Gastrocnemius medialis (tissue), 4 donors: Measurements from ENCODE around the gene AP5S1.

ENCODE experiments used
- POLR2A ChIP-seq, 2 donors: fragments of 450-650 bp; IDR thresholded peaks; one replicate each; pipeline ENCODE4 v1.6.1; 2017; ENCODE audit warnings: antibody characterized with exemption in 2 of 2, mild to moderate bottlenecking in 2 of 2, moderate library complexity in 2 of 2
- TF ChIP-seq, protein P1 (sequence below), 5 experiments: fragments of 450-650 bp in 3 of 5; fragments of 200-600 bp in 2 of 5; sonication (generic) in 2 of 5; IDR thresholded peaks in 4 of 5; conservative IDR thresholded peaks in 1 of 5; 1 replicate in 4 of 5; 2 replicates in 1 of 5; pipeline ENCODE4 v1.5.1; 2016 to 2019; ENCODE audit warnings: antibody characterized with exemption in 5 of 5, mild to moderate bottlenecking in 3 of 5, moderate library complexity in 3 of 5

DNA sequence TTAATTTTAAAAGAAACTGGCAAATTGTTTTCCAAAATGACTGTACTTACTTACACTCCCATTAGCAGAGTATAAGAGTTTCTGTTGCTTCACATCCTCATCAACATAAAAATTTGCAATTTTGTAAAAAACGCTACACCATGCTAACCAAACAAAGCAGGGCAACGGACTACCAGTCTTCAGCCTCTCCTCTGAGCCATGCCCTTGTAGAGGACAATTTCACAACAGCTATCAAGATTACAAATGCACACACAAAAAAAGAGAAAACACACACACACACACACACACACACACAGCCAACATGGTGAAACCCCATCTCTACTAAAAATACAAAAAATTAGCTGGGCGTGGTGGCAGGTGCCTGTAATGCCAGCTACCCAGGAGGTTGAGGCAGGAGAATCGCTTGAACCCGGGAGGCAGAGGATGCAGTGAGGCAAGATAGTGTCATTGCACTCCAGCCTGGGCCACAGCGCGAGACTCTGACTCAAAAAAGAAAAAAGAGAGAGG lies 48.7 kb upstream of the AP5S1 start:
- TF ChIP-seq, protein P1, sequence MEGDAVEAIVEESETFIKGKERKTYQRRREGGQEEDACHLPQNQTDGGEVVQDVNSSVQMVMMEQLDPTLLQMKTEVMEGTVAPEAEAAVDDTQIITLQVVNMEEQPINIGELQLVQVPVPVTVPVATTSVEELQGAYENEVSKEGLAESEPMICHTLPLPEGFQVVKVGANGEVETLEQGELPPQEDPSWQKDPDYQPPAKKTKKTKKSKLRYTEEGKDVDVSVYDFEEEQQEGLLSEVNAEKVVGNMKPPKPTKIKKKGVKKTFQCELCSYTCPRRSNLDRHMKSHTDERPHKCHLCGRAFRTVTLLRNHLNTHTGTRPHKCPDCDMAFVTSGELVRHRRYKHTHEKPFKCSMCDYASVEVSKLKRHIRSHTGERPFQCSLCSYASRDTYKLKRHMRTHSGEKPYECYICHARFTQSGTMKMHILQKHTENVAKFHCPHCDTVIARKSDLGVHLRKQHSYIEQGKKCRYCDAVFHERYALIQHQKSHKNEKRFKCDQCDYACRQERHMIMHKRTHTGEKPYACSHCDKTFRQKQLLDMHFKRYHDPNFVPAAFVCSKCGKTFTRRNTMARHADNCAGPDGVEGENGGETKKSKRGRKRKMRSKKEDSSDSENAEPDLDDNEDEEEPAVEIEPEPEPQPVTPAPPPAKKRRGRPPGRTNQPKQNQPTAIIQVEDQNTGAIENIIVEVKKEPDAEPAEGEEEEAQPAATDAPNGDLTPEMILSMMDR (IDR thresholded peaks at IDR 0.05 in 4 of 5, conservative IDR thresholded peaks at IDR 0.05 in 1 of 5) = no peak
- no peak for TF ChIP-seq POLR2A (IDR thresholded peaks at IDR 0.05)
